ENCODE measurements around the gene ATXN1. TPM values are rescaled to one million over a fixed set of nuclear protein-coding genes. Genes with fewer than 3 reads are reported as not detected.
A peak's percentile ranks its signal among the peaks of the same experiment; 100 is the strongest.
"Not testable (repeated sequence)": the region's sequence is repeated elsewhere in the genome, so short reads cannot be mapped to it uniquely, and the experiment has no call there.

Gene ATXN1
- 9.1 and 12.6 TPM in 2 replicates for total RNA-seq

- DNase-seq (ENCODE audit: low read depth in 2 of 2), result peak in 1 of 2 donors; percentile 75
Observed at GRCh38 chr6:16760516-16761470, at the start of gene ATXN1. Gene ATXN1, minus strand, starts transcription at chr6:16761460.

GRCh38 chr6:16810411-16810810 lies 49.2 kb upstream of the ATXN1 start:
- no peak for DNase-seq (ENCODE audit: low read depth in 2 of 2)

GRCh38 chr6:16809753-16810358 lies 48.6 kb upstream of the ATXN1 start:
- no peak for DNase-seq (ENCODE audit: low read depth in 2 of 2)

- DNase-seq (ENCODE audit: low read depth in 2 of 2), result no peak
Observed at GRCh38 chr6:16807956-16808355, 46.7 kb upstream of the ATXN1 start.

- DNase-seq (ENCODE audit: low read depth in 2 of 2), result no peak
Observed at GRCh38 chr6:16806363-16806762, 45.1 kb upstream of the ATXN1 start.

- no peak for DNase-seq (ENCODE audit: low read depth in 2 of 2)
Observed at GRCh38 chr6:16805243-16805950, 44.1 kb upstream of the ATXN1 start.

GRCh38 chr6:16804546-16805242 lies 43.4 kb upstream of the ATXN1 start:
- DNase-seq (ENCODE audit: low read depth in 2 of 2), result no peak

- DNase-seq (ENCODE audit: low read depth in 2 of 2), result peak; percentile 7 to 68
Observed at GRCh38 chr6:16803294-16804200, 42.3 kb upstream of the ATXN1 start.

- no peak for DNase-seq (ENCODE audit: low read depth in 2 of 2)
Observed at GRCh38 chr6:16802071-16802470, 40.8 kb upstream of the ATXN1 start.

GRCh38 chr6:16800942-16801341 lies 39.7 kb upstream of the ATXN1 start:
- no peak for DNase-seq (ENCODE audit: low read depth in 2 of 2)

- no peak for DNase-seq (ENCODE audit: low read depth in 2 of 2)
Observed at GRCh38 chr6:16800341-16800740, 39.1 kb upstream of the ATXN1 start.

- DNase-seq (ENCODE audit: low read depth in 2 of 2), result peak in 1 of 2 donors; percentile 22
Observed at GRCh38 chr6:16799279-16800193, 38.3 kb upstream of the ATXN1 start.

- no peak for DNase-seq (ENCODE audit: low read depth in 2 of 2)
Observed at GRCh38 chr6:16793828-16794412, 32.7 kb upstream of the ATXN1 start.

GRCh38 chr6:16789329-16790038 lies 28.2 kb upstream of the ATXN1 start:
- no peak for DNase-seq (ENCODE audit: low read depth in 2 of 2)

- DNase-seq (ENCODE audit: low read depth in 2 of 2), result no peak
Observed at GRCh38 chr6:16787128-16787682, 25.9 kb upstream of the ATXN1 start.

GRCh38 chr6:16785496-16785895 lies 24.2 kb upstream of the ATXN1 start:
- DNase-seq (ENCODE audit: low read depth in 2 of 2), result no peak

GRCh38 chr6:16784957-16785356 lies 23.7 kb upstream of the ATXN1 start:
- not testable (repeated sequence) for DNase-seq (ENCODE audit: low read depth in 2 of 2)

GRCh38 chr6:16783952-16784565 lies 22.8 kb upstream of the ATXN1 start:
- DNase-seq (ENCODE audit: low read depth in 2 of 2), result no peak

Data from dermis microvascular lymphatic vessel endothelial cell (primary cell).